H1 (cell line): ENCODE data around the gene NEGR1. TPM values are rescaled to one million over a fixed set of nuclear protein-coding genes. Genes with fewer than 3 reads are reported as not detected.

ENCODE experiments used
- CHD7 ChIP-seq: fragments of 300-600 bp; sonication (generic); IDR thresholded peaks from 2 replicates; pipeline ENCODE4 v1.7.1; 2012; ENCODE audit warnings: low read length, moderate library complexity, mild to moderate bottlenecking, inconsistent platforms; ENCODE audit not compliant: insufficient replicate concordance
- SIN3A ChIP-seq, 2 experiments: IDR thresholded peaks in 1 of 2; conservative IDR thresholded peaks in 1 of 2; 2 replicates each; pipeline ENCODE4 v1.6.1; 2011 to 2012; ENCODE audit warnings: low read length in 2 of 2, improper control_type of control experiment in 1 of 2, low read depth in 1 of 2, mild to moderate bottlenecking in 1 of 2
- polyA plus RNA-seq, 7 experiments: library from polyadenylated mRNA; depleted of rRNA in 3 of 7; stranded (reverse) in 5 of 7; unstranded in 2 of 7; fragments of >200 nt in 5 of 7; fragments of 200-250 nt in 2 of 7; gene quantifications; 1 replicate in 5 of 7; 2 replicates in 1 of 7; 4 replicates in 1 of 7; pipeline versions ENCODE4 v1.2.1 to v1.2.3, GENCODE V29; 2011 to 2013; ENCODE audit warnings: missing spikeins in 2 of 7, mixed read lengths in 2 of 7
- total RNA-seq: library from RNA; stranded (reverse); fragmentation: NEBNext Ultra II Directional; extraction: Animal tissue kit (Norgen Biotek cat#: 25700); gene quantifications from 2 replicates; pipeline ENCODE4 v1.2.1, GENCODE V29; 2021

Gene NEGR1
- total and polyA plus RNA-seq, 2 of the 8 experiments (the other 6 are each of a cell fraction or from before 2014, with no cell fraction given), result 0.71 to 1.3 TPM

DNA sequence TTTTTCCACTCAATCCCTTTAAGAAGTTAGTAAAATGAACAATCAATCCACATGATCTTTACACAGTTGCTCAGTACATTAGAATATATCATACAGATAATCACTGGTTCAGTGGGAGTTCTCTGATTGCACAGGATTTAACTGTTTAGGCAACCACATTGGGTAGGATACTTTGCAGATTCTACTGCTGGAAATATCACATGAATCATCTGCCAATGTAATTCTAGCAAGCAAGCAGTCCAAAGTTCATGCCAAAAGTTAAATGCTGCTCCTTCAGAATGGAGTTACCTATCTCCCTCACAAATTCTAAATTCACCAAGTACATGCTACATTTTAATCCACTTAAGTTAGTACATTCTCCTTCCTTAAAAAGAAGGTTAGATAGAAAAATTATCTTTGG, 52.4 kb downstream of the NEGR1 start (continued):
- TF ChIP-seq CHD7, result no peak
- TF ChIP-seq SIN3A (conservative IDR thresholded peaks at IDR 0.05 in 1 of 2, IDR thresholded peaks at IDR 0.05 in 1 of 2; ENCODE audit: low read depth in 1 of 2, low read length in 2 of 2), result no peak
